Measurements from ENCODE around the gene HOXB4. TPM values are rescaled to one million over a fixed set of nuclear protein-coding genes. Genes with fewer than 3 reads are reported as not detected.

The HOXB4 gene
- total RNA-seq, 1 donor from 2014 or later = 6.5 TPM

DNA sequence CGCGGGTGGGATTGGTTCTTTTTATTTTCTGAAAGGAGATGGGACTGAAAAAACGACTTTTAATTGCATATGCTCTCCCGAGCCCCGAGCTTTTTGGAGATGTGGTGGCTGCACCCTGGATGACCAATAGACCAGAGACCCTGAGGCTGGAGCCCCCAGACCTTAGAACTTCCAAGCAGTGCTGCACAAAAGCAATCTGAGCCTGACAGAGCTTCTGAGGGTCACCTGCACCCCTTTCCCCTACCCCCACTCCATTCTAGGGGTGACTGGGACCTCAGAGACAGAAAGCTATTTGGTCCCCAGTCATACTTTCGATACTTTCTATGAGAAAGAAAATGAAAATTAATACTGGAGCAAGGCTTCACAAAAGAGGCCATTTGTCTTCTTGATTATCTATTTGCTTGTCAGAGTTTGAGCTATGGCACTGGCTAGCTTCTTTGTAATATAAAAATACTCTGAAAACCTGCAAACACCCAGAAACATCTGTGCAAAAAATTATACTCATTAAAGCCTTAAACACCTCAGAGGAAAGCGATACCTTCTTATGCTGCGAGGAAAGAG, 3.6 kb downstream of the HOXB4 start:
- Mint-ChIP-seq H3K4me3 (ENCODE audit: unreplicated experiment) (no peak overlapping the region), H3K4me1 (ENCODE audit: unreplicated experiment) (peaks cover 64% of the 10 kb centered on the region), H3K36me3 (ENCODE audit: low read depth, unreplicated experiment) (peaks cover 6% of the 10 kb centered on the region), H3K9me3 (ENCODE audit: unreplicated experiment) (no peaks in the 10 kb centered on the region), H3K27ac (ENCODE audit: unreplicated experiment) (no peak overlapping the region), H3K27me3 (ENCODE audit: unreplicated experiment) (peaks cover 34% of the 10 kb centered on the region)
- TF ChIP-seq CTCF (IDR thresholded peaks at IDR 0.05; ENCODE audit: unreplicated experiment) = no peak
- no peak for DNase-seq (ENCODE audit: low spot score)

- H3K4me3 Mint-ChIP-seq (ENCODE audit: unreplicated experiment) = peak overlapping the region; percentile 6
- peaks cover 25% of the 10 kb centered on the region for H3K27me3 Mint-ChIP-seq (ENCODE audit: unreplicated experiment)
These were observed 6.2 kb downstream of the HOXB4 start for GRCh38 chr17:48571826-48572417.

DNA sequence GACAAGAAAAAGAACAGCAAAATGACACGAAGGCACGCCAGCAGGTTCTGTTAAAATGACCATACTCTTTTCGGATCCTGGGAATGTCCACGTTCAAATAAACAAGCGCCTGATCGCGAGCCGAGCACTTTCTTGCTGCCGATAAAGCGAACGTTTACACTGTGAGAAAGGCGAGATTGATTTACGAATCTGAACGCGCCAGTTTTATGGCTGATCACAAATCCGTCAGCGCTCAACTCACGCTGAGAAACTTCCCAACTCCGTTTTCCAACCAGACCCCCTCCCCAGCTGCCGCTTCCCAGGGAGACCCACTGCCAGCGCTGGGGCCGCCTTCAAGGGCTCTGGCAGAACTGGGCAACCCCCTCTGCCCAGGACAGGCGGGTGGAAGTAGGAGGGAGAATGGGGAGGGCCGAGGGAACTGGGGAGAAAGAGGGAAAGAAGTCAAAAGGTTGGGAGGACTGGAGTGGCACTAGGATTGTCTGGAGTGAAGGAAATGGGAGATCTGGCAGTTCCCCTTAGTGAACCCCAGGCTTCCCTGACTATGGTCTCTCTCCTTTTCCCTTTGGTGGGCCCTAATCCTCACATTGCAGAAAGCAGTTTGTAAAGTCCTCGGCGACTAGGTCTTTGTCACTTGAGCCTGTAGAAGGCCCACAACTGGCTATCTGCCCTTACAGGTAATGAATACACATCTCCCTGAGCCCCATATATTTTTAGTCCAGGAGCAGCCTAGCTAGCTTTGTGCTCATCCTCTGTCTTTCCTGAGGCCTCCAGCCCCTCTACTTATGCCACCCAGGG, 6.9 kb downstream of the HOXB4 start:
- Mint-ChIP-seq H3K36me3 (ENCODE audit: low read depth, unreplicated experiment) (peaks cover 6% of the 10 kb centered on the region), H3K4me3 (ENCODE audit: unreplicated experiment) (peak overlapping the region; percentile 47), H3K4me1 (ENCODE audit: unreplicated experiment) (peaks cover 57% of the 10 kb centered on the region), H3K27me3 (ENCODE audit: unreplicated experiment) (peaks cover 25% of the 10 kb centered on the region), H3K27ac (ENCODE audit: unreplicated experiment) (peak overlapping the region; percentile 11), H3K9me3 (ENCODE audit: unreplicated experiment) (no peaks in the 10 kb centered on the region)
- DNase-seq (ENCODE audit: low spot score) = no peak
- TF ChIP-seq CTCF (IDR thresholded peaks at IDR 0.05; ENCODE audit: unreplicated experiment) = no peak

More at GRCh38 chr17:48571826-48572417, 6.2 kb downstream of the HOXB4 start:
- Mint-ChIP-seq H3K27ac (ENCODE audit: unreplicated experiment) (no peak overlapping the region), H3K9me3 (ENCODE audit: unreplicated experiment) (no peaks in the 10 kb centered on the region), H3K4me1 (ENCODE audit: unreplicated experiment) (peaks cover 60% of the 10 kb centered on the region), H3K36me3 (ENCODE audit: low read depth, unreplicated experiment) (peaks cover 6% of the 10 kb centered on the region)
- TF ChIP-seq CTCF (IDR thresholded peaks at IDR 0.05; ENCODE audit: unreplicated experiment) = no peak
- DNase-seq (ENCODE audit: low spot score) = no peak

- Mint-ChIP-seq H3K4me1 (ENCODE audit: unreplicated experiment) (peaks cover 52% of the 10 kb centered on the region), H3K9me3 (ENCODE audit: unreplicated experiment) (no peaks in the 10 kb centered on the region), H3K27ac (ENCODE audit: unreplicated experiment) (peak overlapping the region; percentile 80), H3K36me3 (ENCODE audit: low read depth, unreplicated experiment) (peaks cover 6% of the 10 kb centered on the region), H3K4me3 (ENCODE audit: unreplicated experiment) (peak overlapping the region; percentile 59), H3K27me3 (ENCODE audit: unreplicated experiment) (peaks cover 25% of the 10 kb centered on the region)
- no peak for TF ChIP-seq CTCF (IDR thresholded peaks at IDR 0.05; ENCODE audit: unreplicated experiment)
- no peak for DNase-seq (ENCODE audit: low spot score)
These were observed 7.7 kb downstream of the HOXB4 start for GRCh38 chr17:48570325-48571023.

Measured in endothelial cell (in vitro differentiated cells).